AML-193 (cell line): ENCODE data around the gene RAMAC.
"Not testable (repeated sequence)": the region's sequence is repeated elsewhere in the genome, so short reads cannot be mapped to it uniquely, and the experiment has no call there.

Experiments
- DNase-seq, 2 experiments: peaks; one replicate each; lab custom pipeline; 2025; lab: John Stamatoyannopoulos, UW

The RAMAC gene

DNA sequence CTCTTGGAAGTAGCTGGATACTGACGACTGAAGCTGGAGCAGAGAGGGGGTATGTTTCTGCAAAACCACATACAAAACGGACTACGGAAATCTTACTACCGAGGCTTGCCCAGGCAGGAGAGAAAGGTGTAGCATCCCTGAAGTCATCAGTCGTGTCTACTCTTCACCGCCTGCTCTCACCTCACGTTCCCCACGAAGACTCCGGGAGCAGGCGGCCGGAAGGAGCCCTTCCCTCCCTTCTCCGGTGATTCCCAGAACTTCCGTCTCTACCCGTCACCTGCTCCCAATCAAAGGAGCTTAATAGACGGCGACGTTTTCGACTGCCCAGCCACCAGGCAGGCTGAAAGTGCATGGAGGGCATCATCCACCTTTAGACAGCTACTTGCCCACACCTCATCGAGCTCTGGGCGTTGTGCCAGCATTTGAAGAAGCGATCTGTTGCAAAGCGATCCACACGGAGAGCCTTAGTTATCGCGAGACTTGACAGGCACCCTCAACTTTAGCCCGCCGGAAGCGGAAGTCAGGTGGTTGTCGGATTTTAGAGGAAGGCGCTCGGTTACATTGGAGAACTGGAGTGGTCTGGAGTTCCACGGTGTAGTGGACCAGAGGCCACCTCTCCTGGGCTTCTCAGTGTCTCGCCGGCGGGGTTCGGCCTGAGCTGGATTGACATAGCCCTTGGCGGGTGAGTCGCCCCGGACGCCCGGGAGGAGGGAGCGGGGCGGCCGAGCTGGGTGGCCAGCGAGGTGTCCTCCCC, at the start of gene RAMAC:
Gene RAMAC, plus strand, starts transcription at position 523 of the 754 bp plus-strand sequence. CDS start 2,809 bp downstream, outside the sequence.
- DNase-seq: peak; percentile 94 to 95

GRCh38 chr15:82936966-82937711, 48.9 kb upstream of the RAMAC start:
- DNase-seq: no peak

- DNase-seq: no peak
Measured at GRCh38 chr15:82937712-82938058, 48.3 kb upstream of the RAMAC start.

- not testable (repeated sequence) for DNase-seq
Measured at GRCh38 chr15:82939678-82940077, 46.3 kb upstream of the RAMAC start.

DNA sequence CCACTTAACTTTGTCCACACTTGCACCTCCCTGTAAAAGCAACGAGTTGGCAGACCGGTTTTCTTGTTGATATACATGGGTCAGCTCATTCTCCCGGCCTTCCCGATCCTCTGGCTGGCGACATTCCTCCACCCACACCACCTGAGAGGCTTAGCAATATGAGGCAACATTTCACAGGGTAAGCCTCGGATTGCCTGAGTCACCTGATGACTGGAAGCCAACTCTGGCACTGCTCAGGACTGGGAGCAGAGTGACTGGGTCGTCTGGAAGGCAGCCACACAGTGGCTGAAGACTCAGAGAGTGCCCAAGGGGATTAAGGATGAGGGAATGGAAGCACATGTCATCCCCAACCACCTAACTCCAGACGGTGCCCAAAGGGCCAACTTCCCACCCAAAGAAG, 43.3 kb upstream of the RAMAC start:
- no peak for DNase-seq

DNA sequence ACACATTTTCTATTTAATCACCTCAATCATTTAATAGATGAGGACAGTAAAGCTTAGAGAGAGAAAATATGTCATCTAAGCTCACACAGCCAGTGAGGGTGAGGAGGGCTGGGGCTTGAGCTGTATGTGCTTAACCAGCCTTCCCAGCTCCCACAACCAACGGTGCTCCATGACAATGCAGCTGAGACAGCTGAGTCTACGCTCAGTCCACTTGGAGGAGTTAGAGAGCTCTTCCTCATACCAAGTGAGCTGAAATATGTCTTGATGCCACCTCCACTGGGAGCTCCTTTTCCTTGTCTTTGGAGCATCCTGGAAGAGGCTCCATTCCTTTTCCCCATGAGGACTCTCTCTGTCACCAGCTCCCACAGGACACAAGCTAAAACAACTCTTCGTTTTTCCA, 42.8 kb upstream of the RAMAC start:
- no peak for DNase-seq

DNA sequence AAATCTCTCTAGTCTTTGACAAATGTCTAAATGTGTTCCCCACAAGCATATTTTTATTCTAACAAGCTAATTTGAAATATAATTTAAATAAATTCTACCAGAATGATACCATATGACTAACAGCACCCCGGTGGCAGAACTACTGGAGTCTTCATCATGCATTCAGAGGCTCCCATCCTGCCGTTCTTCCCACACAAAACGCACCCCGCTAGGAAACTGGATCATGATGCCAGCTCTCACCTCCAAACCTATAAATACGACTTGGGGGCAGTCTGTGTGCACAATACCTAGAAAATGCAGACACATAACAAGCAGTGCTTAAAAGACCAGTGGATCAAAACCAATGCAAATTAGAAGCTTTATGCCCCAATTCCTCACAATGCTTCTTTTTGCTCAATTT, 42.0 kb upstream of the RAMAC start:
- DNase-seq: no peak

DNA sequence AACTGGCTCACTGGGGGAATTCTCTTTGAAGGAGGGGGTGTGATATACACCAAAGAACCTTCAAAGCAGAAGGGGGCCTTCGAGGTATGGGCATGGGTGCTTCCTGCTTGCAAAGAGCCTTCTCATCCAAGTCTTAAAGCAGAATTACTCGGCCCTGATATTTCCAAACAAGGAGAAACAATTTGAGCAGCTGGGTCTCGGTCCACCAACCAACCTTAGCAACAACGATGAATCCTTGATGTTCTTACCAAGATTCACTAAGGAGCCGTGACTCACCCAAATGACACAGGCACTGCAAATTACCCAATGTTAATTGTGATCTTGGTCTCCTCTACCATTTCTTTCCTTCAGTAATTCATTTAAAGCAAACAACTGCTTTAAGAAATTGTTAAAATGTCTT, 41.2 kb upstream of the RAMAC start:
- DNase-seq: no peak

DNA sequence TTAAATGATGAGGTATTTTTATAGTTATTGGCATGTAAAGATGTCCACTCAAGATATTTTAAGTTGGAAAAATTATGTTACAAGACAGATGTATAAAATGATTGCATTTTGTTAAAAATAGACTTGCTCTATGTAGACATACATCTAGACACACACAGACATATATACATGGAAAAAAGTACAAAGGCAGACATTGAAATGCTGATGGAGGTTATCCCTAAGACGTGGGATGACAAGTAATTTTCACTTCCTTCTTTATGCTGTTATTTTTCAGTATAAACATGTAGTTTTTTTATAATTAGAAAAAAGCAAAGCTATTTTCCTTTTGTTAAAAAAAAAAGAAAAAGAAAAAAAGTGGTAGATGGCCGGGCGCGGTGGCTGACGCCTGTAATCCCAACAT, 40.7 kb upstream of the RAMAC start:
- DNase-seq: no peak

- no peak for DNase-seq
Measured at GRCh38 chr15:82946155-82946701, 39.8 kb upstream of the RAMAC start.

DNA sequence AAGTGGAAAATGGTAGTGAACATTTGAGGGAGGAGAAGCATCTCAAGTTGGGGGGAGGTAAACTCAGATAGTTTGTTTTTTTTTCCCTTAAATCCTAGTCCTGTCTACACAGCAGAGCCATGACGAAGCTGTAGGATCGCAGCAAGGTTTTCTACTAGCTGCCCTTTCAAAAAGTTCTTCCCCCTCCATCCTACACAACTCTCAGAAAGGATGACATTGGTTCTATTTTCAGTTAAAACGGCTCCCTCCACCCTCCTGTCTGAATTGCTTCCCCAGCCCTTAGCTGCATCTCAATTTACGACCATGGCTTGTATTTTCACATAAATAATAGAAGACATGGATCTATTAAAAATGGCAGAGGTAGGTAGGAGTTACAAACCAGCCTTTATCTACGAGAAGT, 35.7 kb upstream of the RAMAC start:
- no peak for DNase-seq

DNA sequence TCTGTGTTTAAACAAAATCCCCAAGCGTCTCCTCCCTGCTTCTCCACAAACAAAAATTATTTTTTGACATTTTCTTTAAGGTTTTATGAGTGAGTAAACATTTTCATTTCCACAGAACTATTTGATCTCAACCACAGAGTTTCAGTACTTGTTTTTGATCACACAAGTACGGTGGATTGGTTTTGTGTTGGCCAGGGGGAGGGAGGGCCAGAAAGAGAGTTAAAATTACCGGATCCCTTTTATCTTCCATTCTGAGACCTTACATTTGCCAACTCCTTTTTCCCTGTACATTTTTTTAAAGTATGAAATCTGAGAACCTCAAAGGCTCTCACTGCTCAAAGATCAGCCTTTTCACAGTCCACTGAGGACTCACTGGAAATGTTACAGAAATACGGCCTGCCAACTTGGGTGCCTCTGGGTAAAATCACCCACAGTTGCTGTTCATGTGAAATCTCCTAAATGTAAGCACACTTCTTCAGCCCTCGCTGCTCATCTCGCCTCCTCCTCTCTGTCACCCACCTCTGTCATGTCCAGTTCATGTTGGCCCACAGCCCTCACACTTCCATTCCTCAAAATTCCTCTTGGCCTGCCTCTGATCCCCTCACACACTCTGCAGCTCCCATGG, 35.2 kb upstream of the RAMAC start:
- DNase-seq: no peak

DNA sequence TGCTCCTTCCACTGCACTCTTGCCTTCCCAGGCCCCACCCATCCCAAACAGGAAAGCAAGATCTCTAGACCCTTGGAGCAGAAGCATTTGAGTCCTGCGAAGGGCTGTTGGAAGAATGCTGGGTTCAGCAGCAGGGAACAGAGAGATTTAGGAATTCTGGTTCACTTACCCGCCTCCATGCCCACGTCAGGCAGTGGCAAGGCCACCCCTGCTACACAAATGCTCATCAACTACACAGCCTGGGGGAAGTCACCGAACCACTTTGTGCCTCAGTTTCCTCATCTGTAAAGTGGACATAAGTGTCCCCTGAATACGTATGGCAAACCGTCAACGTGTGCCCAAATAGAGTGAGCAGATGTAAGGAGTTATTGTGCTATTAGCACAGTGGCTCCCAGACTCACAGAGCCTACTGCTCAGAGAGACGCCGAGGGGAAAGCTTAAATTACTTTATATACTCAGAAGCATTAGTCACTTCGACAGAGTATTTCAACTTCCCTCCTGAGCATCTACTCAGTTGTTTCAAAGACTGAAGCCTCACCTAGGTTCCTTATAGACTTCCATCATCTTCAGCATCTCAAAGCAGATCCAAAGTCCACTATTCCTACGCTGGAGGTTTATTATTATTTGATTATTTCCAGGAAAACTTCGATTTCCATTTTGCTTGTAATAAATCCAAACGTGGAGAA, 34.4 kb upstream of the RAMAC start:
- peak; percentile 4 to 23 for DNase-seq

- DNase-seq: no peak
Measured at GRCh38 chr15:82952158-82953081, 33.6 kb upstream of the RAMAC start, which contains the start of gene HOMER2. HOMER2 (minus strand) TSS chr15:82952720; CDS start chr15:82952535, 185 bp downstream.

DNA sequence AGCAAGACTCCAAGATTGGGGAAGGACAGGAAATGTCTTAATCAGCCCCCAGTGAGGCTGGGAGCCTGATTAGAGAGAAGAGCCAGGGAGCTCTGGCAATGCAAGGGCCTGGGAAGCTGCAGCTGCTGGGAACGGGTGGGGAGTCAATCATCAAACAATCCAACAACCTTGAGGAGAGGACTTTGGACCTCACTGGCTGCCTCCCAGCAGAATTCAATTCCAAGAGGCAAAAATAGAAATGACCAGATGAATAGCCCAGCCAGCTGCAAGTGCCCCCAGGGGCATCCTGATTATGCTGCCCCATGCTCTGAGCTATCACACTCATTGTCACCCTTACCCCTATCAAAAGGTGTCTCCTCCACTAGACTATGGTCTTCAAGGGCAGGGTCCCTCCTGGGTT, 27.4 kb upstream of the RAMAC start:
- no peak for DNase-seq

- no peak for DNase-seq
Measured at GRCh38 chr15:82959423-82959822, 26.6 kb upstream of the RAMAC start.

DNA sequence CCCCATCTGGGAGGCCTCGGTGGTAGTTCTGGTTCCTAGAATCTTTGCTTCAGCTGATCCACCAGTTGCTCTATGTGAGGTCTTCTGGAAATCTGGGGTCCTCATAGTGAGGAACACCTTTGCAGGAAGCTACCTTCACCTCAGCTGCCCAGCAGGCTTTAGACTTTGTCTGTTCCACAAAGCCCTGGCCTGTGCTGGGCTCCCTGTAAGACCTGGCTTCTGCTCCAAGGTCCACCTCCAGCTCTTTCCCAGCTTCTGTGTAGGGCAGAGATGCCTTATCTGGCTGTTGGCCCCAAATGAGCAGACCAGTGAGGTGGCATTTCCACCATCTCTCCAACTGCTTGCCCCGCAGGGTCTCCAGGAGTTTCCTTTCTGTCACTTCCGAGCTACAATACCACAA, 25.2 kb upstream of the RAMAC start:
- no peak for DNase-seq

- DNase-seq: no peak
Measured at GRCh38 chr15:82963471-82964341, 22.3 kb upstream of the RAMAC start.

GRCh38 chr15:82964890-82965289, 21.1 kb upstream of the RAMAC start:
- DNase-seq: no peak

DNA sequence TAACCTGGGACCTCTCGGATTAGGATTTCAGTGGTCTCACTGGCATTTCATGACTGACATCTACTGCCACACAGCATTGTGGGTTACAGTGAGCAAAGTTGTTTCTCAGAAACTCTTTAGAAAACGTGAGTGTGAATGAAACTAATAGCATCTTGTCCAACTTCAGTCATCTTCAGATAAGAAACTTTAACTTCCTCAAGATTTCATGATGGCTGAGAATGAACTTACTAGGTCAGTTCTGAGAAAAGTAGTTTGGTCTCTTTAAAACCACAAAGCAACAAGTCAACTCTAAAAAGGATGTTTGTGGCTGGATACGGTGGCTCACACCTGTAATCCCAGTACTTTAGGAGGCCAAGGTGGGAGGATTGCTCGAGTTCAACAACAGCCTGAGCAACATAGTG, 19.3 kb upstream of the RAMAC start:
- no peak for DNase-seq
